Liver (tissue), 9 donors: ENCODE data around the gene RGS7. TPM values are rescaled to one million over a fixed set of nuclear protein-coding genes. Genes with fewer than 3 reads are reported as not detected.

Experiments
- DNase-seq: peaks from one replicate; pipeline ENCODE4 v3.0.0-alpha.2; 2017; ENCODE audit warnings: low spot score
- H3K27ac ChIP-seq, 2 donors: one replicate each; pipeline ENCODE4 v1.7.0; 2013; ENCODE audit warnings: inconsistent platforms in 2 of 2, low read length in 2 of 2, control low read depth in 1 of 2, low read depth in 1 of 2, mild to moderate bottlenecking in 1 of 2
- H3K27me3 ChIP-seq, 4 donors: one replicate each; pipeline versions ENCODE4 v1.6.1 to v1.7.0; 2013; ENCODE audit warnings: low read length in 3 of 4, inconsistent platforms in 1 of 4, mild to moderate bottlenecking in 1 of 4, moderate library complexity in 1 of 4; ENCODE audit not compliant: control insufficient read depth in 4 of 4, insufficient read depth in 4 of 4
- H3K36me3 ChIP-seq, 4 donors: one replicate each; pipeline versions ENCODE4 v1.6.1 to v1.7.0; 2013; ENCODE audit warnings: low read length in 3 of 4, mild to moderate bottlenecking in 3 of 4, low read depth in 1 of 4, moderate library complexity in 1 of 4; ENCODE audit not compliant: control insufficient read depth in 4 of 4, insufficient read depth in 3 of 4
- H3K4me1 ChIP-seq, 4 donors: one replicate each; pipeline versions ENCODE4 v1.6.1 to v1.7.0; 2013; ENCODE audit warnings: low read length in 3 of 4, mild to moderate bottlenecking in 3 of 4, moderate library complexity in 1 of 4; ENCODE audit not compliant: control insufficient read depth in 4 of 4, insufficient read depth in 4 of 4
- H3K4me3 ChIP-seq, 3 donors: one replicate each; pipeline versions ENCODE4 v1.6.1 to v1.7.0; 2013; ENCODE audit warnings: low read length in 3 of 3, control low read depth in 1 of 3, low read depth in 1 of 3, mild to moderate bottlenecking in 1 of 3
- H3K9ac ChIP-seq, 2 donors: one replicate each; pipeline ENCODE4 v1.7.0; 2013; ENCODE audit warnings: low read length in 2 of 2, mild to moderate bottlenecking in 2 of 2, moderate library complexity in 2 of 2, control low read depth in 1 of 2, low read depth in 1 of 2
- H3K9me3 ChIP-seq, 4 donors: one replicate each; pipeline versions ENCODE4 v1.6.1 to v1.7.0; 2013; ENCODE audit warnings: low read length in 3 of 4; ENCODE audit not compliant: control insufficient read depth in 4 of 4
- ATF3 ChIP-seq: IDR thresholded peaks from 2 replicates; pipeline ENCODE4 v1.6.1; 2016; ENCODE audit warnings: antibody characterized with exemption
- EGR1 ChIP-seq, 2 donors: IDR thresholded peaks; 2 replicates each; pipeline ENCODE4 v1.6.1; 2016 to 2018; ENCODE audit warnings: antibody characterized with exemption in 2 of 2, low read depth in 2 of 2
- FOXA1 ChIP-seq: IDR thresholded peaks from 2 replicates; pipeline ENCODE4 v1.6.1; 2016; ENCODE audit warnings: antibody characterized with exemption
- FOXA2 ChIP-seq: IDR thresholded peaks from 2 replicates; pipeline ENCODE4 v1.6.1; 2016; ENCODE audit warnings: antibody characterized with exemption
- HNF4A ChIP-seq, 2 donors: conservative IDR thresholded peaks; 2 replicates each; pipeline ENCODE4 v1.6.1; 2016; ENCODE audit warnings: antibody characterized with exemption in 2 of 2, mild to moderate bottlenecking in 2 of 2
- HNF4G ChIP-seq: IDR thresholded peaks from 2 replicates; pipeline ENCODE4 v1.6.1; 2016; ENCODE audit warnings: antibody characterized with exemption
- JUND ChIP-seq, 2 donors: IDR thresholded peaks; 2 replicates each; pipeline ENCODE4 v1.6.1; 2016; ENCODE audit warnings: antibody characterized with exemption in 2 of 2
- MAX ChIP-seq: IDR thresholded peaks from 2 replicates; pipeline ENCODE4 v1.6.1; 2016; ENCODE audit warnings: antibody characterized with exemption
- NR2F2 ChIP-seq: IDR thresholded peaks from 2 replicates; pipeline ENCODE4 v1.6.1; 2016; ENCODE audit warnings: antibody characterized with exemption
- RAD21 ChIP-seq, 2 donors: IDR thresholded peaks; 2 replicates each; pipeline ENCODE4 v1.6.1; 2016; ENCODE audit warnings: antibody characterized with exemption in 2 of 2, mild to moderate bottlenecking in 2 of 2
- REST ChIP-seq: IDR thresholded peaks from 2 replicates; pipeline ENCODE4 v1.6.1; 2016; ENCODE audit warnings: antibody characterized with exemption, mild to moderate bottlenecking
- RXRA ChIP-seq, 2 donors: IDR thresholded peaks; 2 replicates each; pipeline ENCODE4 v1.6.1; 2017 to 2018; ENCODE audit warnings: antibody characterized with exemption in 2 of 2, mild to moderate bottlenecking in 1 of 2
- SP1 ChIP-seq: IDR thresholded peaks from 2 replicates; pipeline ENCODE4 v1.6.1; 2018; ENCODE audit warnings: antibody characterized with exemption, mild to moderate bottlenecking
- TAF1 ChIP-seq: conservative IDR thresholded peaks from 2 replicates; pipeline ENCODE4 v1.6.1; 2016; ENCODE audit warnings: antibody characterized with exemption, mild to moderate bottlenecking
- YY1 ChIP-seq: IDR thresholded peaks from 2 replicates; pipeline ENCODE4 v1.6.1; 2016; ENCODE audit warnings: antibody characterized with exemption, mild to moderate bottlenecking
- ZBTB33 ChIP-seq: IDR thresholded peaks from 2 replicates; pipeline ENCODE4 v1.6.1; 2016; ENCODE audit warnings: antibody characterized with exemption
- WGBS: extraction: QIAGEN DNeasy Blood & Tissue Kit; methylation state at CpG from one replicate; pipeline ENCODE4 v1.1.7; 2013; 5-methylcytosine and 5-hydroxymethylcytosine counted together
- polyA plus RNA-seq, 2 donors: library from polyadenylated mRNA; stranded (reverse) in 1 of 2; unstranded in 1 of 2; fragments of 200-250 nt in 1 of 2; fragments of >200 nt in 1 of 2; fragmentation: Nextera tagmentation in 1 of 2; extraction: Ambion mirVana in 1 of 2; gene quantifications; one replicate each; pipeline versions ENCODE4 v1.2.1 to v1.2.3, GENCODE V29; 2013 to 2015
- total RNA-seq, 2 donors: library from RNA; depleted of rRNA; stranded (reverse); fragments of >200 nt; gene quantifications; one replicate each; pipeline ENCODE4 v1.2.3, GENCODE V29; 2014
- TF ChIP-seq, protein P1 (sequence below): fragments of 150-350 bp; IDR thresholded peaks from 2 replicates; pipeline ENCODE4 v1.5.1; 2017; ENCODE audit warnings: improper control_type of control experiment, low read depth, low read length; ENCODE audit not compliant: missing input control
- donor health status: healthy.
- donor health status: healthy.
- donor health status: healthy.
- donor health status: healthy.
- donor health status: healthy.

The RGS7 gene
- total and polyA plus RNA-seq, 4 donors, result 0.05 to 0.18 TPM; not detected in 2

DNA sequence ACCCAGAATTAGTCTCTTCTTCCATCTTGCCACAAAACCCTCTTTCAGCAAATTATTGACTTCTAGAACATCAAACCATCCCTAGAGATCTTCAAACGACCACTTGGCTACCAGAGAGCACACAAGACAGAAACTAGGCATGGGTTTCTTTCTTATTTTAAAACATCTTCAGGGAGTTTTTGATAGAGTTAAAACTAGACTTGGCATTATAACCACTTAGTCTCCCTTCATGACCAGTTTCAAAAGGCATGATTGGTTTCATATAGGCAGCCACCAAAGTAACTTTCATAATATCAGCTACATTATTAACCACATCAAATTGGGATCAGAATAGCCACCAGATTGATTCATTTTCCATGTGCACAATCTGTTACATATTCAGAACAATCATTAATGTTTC lies 376.7 kb downstream of the RGS7 start:
- peaks cover 0 to 2% (median 0%) of the 10 kb centered on the region in 4 donors for H3K9me3 ChIP-seq
- H3K27ac ChIP-seq, result no peak overlapping the region
- H3K4me3 ChIP-seq, result no peak overlapping the region
- no peak for DNase-seq
- peaks cover 0 to 3% (median 0%) of the 10 kb centered on the region in 4 donors for H3K27me3 ChIP-seq
- TF ChIP-seq, protein P1, sequence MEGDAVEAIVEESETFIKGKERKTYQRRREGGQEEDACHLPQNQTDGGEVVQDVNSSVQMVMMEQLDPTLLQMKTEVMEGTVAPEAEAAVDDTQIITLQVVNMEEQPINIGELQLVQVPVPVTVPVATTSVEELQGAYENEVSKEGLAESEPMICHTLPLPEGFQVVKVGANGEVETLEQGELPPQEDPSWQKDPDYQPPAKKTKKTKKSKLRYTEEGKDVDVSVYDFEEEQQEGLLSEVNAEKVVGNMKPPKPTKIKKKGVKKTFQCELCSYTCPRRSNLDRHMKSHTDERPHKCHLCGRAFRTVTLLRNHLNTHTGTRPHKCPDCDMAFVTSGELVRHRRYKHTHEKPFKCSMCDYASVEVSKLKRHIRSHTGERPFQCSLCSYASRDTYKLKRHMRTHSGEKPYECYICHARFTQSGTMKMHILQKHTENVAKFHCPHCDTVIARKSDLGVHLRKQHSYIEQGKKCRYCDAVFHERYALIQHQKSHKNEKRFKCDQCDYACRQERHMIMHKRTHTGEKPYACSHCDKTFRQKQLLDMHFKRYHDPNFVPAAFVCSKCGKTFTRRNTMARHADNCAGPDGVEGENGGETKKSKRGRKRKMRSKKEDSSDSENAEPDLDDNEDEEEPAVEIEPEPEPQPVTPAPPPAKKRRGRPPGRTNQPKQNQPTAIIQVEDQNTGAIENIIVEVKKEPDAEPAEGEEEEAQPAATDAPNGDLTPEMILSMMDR, result no peak
- TF ChIP-seq YY1 (no peak), HNF4G (no peak), RAD21 (IDR thresholded peaks at IDR 0.05) (no peak), TAF1 (no peak), MAX (no peak), EGR1 (IDR thresholded peaks at IDR 0.05; ENCODE audit: low read depth in 2 of 2) (no peak), ATF3 (no peak), NR2F2 (no peak)
- H3K9ac ChIP-seq, result no peak overlapping the region
- no peaks in the 10 kb centered on the region for H3K4me1 ChIP-seq
- no peaks in the 10 kb centered on the region for H3K36me3 ChIP-seq
- 44% methylated on average over 1 of the region's 1 CpG for WGBS

GRCh38 chr1:240976685-240977084 lies 380.3 kb downstream of the RGS7 start:
- H3K4me1 ChIP-seq, result no peaks in the 10 kb centered on the region
- no peak for DNase-seq
- H3K9ac ChIP-seq, result no peak overlapping the region
- H3K27ac ChIP-seq, result no peak overlapping the region
- H3K4me3 ChIP-seq, result no peak overlapping the region
- TF ChIP-seq MAX, result no peak
- TF ChIP-seq JUND (IDR thresholded peaks at IDR 0.05), result no peak
- TF ChIP-seq, protein P1, result no peak
- TF ChIP-seq REST, result no peak
- no peak for TF ChIP-seq FOXA1
- no peak for TF ChIP-seq HNF4A (conservative IDR thresholded peaks at IDR 0.05)
- TF ChIP-seq ATF3, result no peak
- no peak for TF ChIP-seq YY1
- no peak for TF ChIP-seq SP1
- no peak for TF ChIP-seq RXRA (IDR thresholded peaks at IDR 0.05)
- TF ChIP-seq EGR1 (IDR thresholded peaks at IDR 0.05; ENCODE audit: low read depth in 2 of 2), result no peak
- TF ChIP-seq NR2F2, result no peak
- no peak for TF ChIP-seq FOXA2
- TF ChIP-seq ZBTB33, result no peak
- TF ChIP-seq HNF4G, result no peak
- no peaks in the 10 kb centered on the region for H3K27me3 ChIP-seq
- WGBS, result 83% methylated on average over 1 of the region's 1 CpG
- H3K9me3 ChIP-seq, result peaks cover 0 to 2% (median 0%) of the 10 kb centered on the region in 4 donors
- H3K36me3 ChIP-seq, result no peaks in the 10 kb centered on the region
